Measurements from ENCODE around the gene PER1. TPM values are rescaled to one million over a fixed set of nuclear protein-coding genes. Genes with fewer than 3 reads are reported as not detected.

Gene PER1
- total and polyA plus RNA-seq, 9 of the 15 experiments (the other 6 are each of a cell fraction or from before 2014, with no cell fraction given): 0.13 to 26.0 (median 3.4) TPM

GRCh38 chr17:8121681-8122421, 30.4 kb downstream of the PER1 start (continued):
- TF ChIP-seq MNT (conservative IDR thresholded peaks at IDR 0.05): peak in 1 of 2 experiments; percentile 49; a peak in 1 of 4 replicates
- TF ChIP-seq, protein P1, sequence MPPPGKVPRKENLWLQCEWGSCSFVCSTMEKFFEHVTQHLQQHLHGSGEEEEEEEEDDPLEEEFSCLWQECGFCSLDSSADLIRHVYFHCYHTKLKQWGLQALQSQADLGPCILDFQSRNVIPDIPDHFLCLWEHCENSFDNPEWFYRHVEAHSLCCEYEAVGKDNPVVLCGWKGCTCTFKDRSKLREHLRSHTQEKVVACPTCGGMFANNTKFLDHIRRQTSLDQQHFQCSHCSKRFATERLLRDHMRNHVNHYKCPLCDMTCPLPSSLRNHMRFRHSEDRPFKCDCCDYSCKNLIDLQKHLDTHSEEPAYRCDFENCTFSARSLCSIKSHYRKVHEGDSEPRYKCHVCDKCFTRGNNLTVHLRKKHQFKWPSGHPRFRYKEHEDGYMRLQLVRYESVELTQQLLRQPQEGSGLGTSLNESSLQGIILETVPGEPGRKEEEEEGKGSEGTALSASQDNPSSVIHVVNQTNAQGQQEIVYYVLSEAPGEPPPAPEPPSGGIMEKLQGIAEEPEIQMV (tag; conservative IDR thresholded peaks at IDR 0.05; ENCODE audit: low read depth): no peak
- no peak for TF ChIP-seq ATF4 (CRISPR knock-in tag; IDR thresholded peaks at IDR 0.05)
- TF ChIP-seq STAG1 (CRISPR knock-in tag; IDR thresholded peaks at IDR 0.05; ENCODE audit: borderline replicate concordance): peak; percentile 77; the same call in 1 of the 2 replicates
- no peak for TF ChIP-seq BHLHE40 (IDR thresholded peaks at IDR 0.05; ENCODE audit: low read length)
- TF ChIP-seq ZC3H11A (IDR thresholded peaks at IDR 0.05; ENCODE audit: low read depth, low read length): no peak
- no peak for TF ChIP-seq ZKSCAN3 (CRISPR knock-in tag; IDR thresholded peaks at IDR 0.05)
- TF ChIP-seq CREM (IDR thresholded peaks at IDR 0.05; ENCODE audit: low read depth): 0 out of 2 replicates have a peak, but pooled peaks have one; percentile 4
- no peak for TF ChIP-seq SPI1 (IDR thresholded peaks at IDR 0.05; ENCODE audit: borderline replicate concordance, low read depth, low read length)
- no peak for TF ChIP-seq KLF1 (tag; IDR thresholded peaks at IDR 0.05)
- TF ChIP-seq ATF7 (IDR thresholded peaks at IDR 0.05): 0 out of 2 replicates have a peak, but pooled peaks have one; percentile 24
- peak; percentile 47 for TF ChIP-seq KDM2B (CRISPR knock-in tag; IDR thresholded peaks at IDR 0.05)
- no peak for TF ChIP-seq WHSC1 (IDR thresholded peaks at IDR 0.05; ENCODE audit: low read length)
- no peak for TF ChIP-seq DIDO1 (tag; IDR thresholded peaks at IDR 0.05; ENCODE audit: low read depth)
- no peak for TF ChIP-seq NFRKB (IDR thresholded peaks at IDR 0.05; ENCODE audit: low read depth)
- TF ChIP-seq HNRNPK (IDR thresholded peaks at IDR 0.05; ENCODE audit: low read depth, low read length, poor library complexity, severe bottlenecking): no peak
- TF ChIP-seq FOXK1 (CRISPR knock-in tag; IDR thresholded peaks at IDR 0.05; ENCODE audit: borderline replicate concordance): no peak
- TF ChIP-seq SREBF1 (IDR thresholded peaks at IDR 0.05; ENCODE audit: borderline replicate concordance, low read depth, low read length): no peak
- no peak for TF ChIP-seq ZNF277 (CRISPR knock-in tag; IDR thresholded peaks at IDR 0.05; ENCODE audit: borderline replicate concordance)
- TF ChIP-seq CHD4 (IDR thresholded peaks at IDR 0.05; ENCODE audit: insufficient read depth, insufficient replicate concordance, low read depth, low read length, poor library complexity, severe bottlenecking): no peak
- TF ChIP-seq HDAC3 (IDR thresholded peaks at IDR 0.05; ENCODE audit: borderline replicate concordance, partially characterized antibody): no peak
- TF ChIP-seq ZBTB7A (IDR thresholded peaks at IDR 0.05; ENCODE audit: borderline replicate concordance, control insufficient read depth, low read depth, low read length): peak; percentile 80; the same call in 1 of the 2 replicates

Measured in K562 (cell line).